ENCODE data around the gene OR10A2. TPM values are rescaled to one million over a fixed set of nuclear protein-coding genes. Genes with fewer than 3 reads are reported as not detected.

The OR10A2 gene
- total RNA-seq = not detected

- ChIA-PET CTCF (interaction anchor here (2.0 kb wide), 1 partner anchor 38 kb away, joined by 5 read pairs; no protein-coding TSS in a partner anchor), POLR2A (no interaction called here)
- Mint-ChIP-seq H3K4me1 (ENCODE audit: low read depth) (no peaks in the 10 kb centered on the region), H3K9me3 (peaks cover 3% of the 10 kb centered on the region), H3K27ac (no peak within 1 kb of the TSS), H3K36me3 (ENCODE audit: low read depth) (no peaks in the 10 kb centered on the region), H3K27me3 (peaks cover 18% of the 10 kb centered on the region), H3K4me3 (no peak within 1 kb of the TSS)
- intact Hi-C loops (cut with micrococcal nuclease) = no loop called here
- ATAC-seq = no peak
- DNase-seq = no peak
- TF ChIP-seq CTCF (IDR thresholded peaks at IDR 0.05) = no peak
These were observed at the start of gene OR10A2 for GRCh38 chr11:6862961-6863360. OR10A2 (plus strand) TSS chr11:6863057; CDS start chr11:6869755, 6,698 bp downstream.

DNA sequence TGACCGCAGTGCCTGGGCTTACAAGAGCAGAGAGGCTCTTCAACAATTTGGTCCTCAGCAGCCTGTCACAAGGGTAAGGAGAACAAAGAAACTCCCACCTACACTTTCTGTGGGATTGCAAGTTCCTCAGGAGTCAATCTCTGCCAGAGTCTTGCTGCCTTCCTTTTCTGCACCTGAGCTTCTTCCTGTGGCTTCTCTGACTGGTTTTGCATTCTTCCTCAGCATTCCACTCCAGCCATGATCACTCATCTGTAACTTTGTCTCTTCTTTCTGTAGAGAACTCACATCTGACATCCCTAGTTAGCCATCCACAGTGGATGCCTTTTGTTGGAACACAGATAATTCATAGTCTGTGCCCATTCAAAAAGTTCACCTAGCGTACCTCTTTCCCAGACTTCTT lies 49.2 kb upstream of the OR10A2 start:
- peaks cover 10% of the 10 kb centered on the region for H3K27me3 Mint-ChIP-seq
- POLR2A ChIA-PET = no interaction called here
- intact Hi-C loops (cut with micrococcal nuclease) = no loop called here
- H3K4me3 Mint-ChIP-seq = no peak overlapping the region
- H3K36me3 Mint-ChIP-seq (ENCODE audit: low read depth) = no peaks in the 10 kb centered on the region
- CTCF ChIA-PET = no interaction called here
- H3K9me3 Mint-ChIP-seq = no peaks in the 10 kb centered on the region
- no peak overlapping the region for H3K27ac Mint-ChIP-seq
- no peak for TF ChIP-seq CTCF (IDR thresholded peaks at IDR 0.05)
- no peaks in the 10 kb centered on the region for H3K4me1 Mint-ChIP-seq (ENCODE audit: low read depth)
- ATAC-seq (no peak), DNase-seq (no peak)

DNA sequence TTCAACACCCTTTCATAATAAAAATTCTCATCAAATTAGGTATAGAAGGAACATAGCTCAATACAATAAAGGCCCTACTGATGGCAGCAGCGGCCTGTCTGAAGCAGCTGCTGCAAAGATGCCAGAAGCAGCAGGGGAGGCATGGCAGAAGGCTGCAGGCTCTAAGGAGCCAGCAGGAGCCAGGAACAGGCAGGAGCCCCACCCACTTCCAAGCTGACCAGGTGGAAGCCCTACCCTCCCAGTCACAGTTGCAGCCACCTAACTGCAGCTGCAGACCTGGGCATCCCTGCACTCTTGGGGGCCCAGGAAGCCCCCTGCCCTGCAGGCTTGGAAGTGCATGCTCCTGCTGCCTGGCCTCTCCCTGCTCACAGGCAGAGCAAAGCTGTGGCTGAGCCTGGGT lies 45.2 kb upstream of the OR10A2 start:
- ChIA-PET POLR2A (no interaction called here), CTCF (interaction anchor here (0.7 kb wide), 1 partner anchor 625 kb away, joined by 4 read pairs; no protein-coding TSS in a partner anchor)
- Mint-ChIP-seq H3K27ac (no peak overlapping the region), H3K4me3 (no peak overlapping the region), H3K36me3 (ENCODE audit: low read depth) (no peaks in the 10 kb centered on the region), H3K4me1 (ENCODE audit: low read depth) (no peaks in the 10 kb centered on the region), H3K27me3 (peaks cover 8% of the 10 kb centered on the region), H3K9me3 (no peaks in the 10 kb centered on the region)
- no peak for DNase-seq
- intact Hi-C loops (cut with micrococcal nuclease) = no loop called here
- no peak for TF ChIP-seq CTCF (IDR thresholded peaks at IDR 0.05)
- ATAC-seq = no peak

- no peak for ATAC-seq
- ChIA-PET CTCF (interaction anchor here (0.6 kb wide), 1 partner anchor 45 kb away, joined by 3 read pairs; no protein-coding TSS in a partner anchor), POLR2A (no interaction called here)
These were observed 43.9 kb upstream of the OR10A2 start for GRCh38 chr11:6818967-6819366.

More at GRCh38 chr11:6818967-6819366, 43.9 kb upstream of the OR10A2 start:
- Mint-ChIP-seq H3K4me1 (ENCODE audit: low read depth) (no peaks in the 10 kb centered on the region), H3K27me3 (peaks cover 7% of the 10 kb centered on the region), H3K4me3 (no peak overlapping the region), H3K9me3 (no peaks in the 10 kb centered on the region), H3K36me3 (ENCODE audit: low read depth) (no peaks in the 10 kb centered on the region), H3K27ac (no peak overlapping the region)
- DNase-seq = no peak
- no peak for TF ChIP-seq CTCF (IDR thresholded peaks at IDR 0.05)
- intact Hi-C loops (cut with micrococcal nuclease) = no loop called here

Measured in activated CD8-positive, alpha-beta T cell treated with anti-CD3 and anti-CD28 coated beads for 36 hours (primary cell).